Measurements from ENCODE around the gene MCAM. TPM values are rescaled to one million over a fixed set of nuclear protein-coding genes. Genes with fewer than 3 reads are reported as not detected.

Gene MCAM
- total RNA-seq, 1 experiment from 2014 or later = 26.4 TPM

DNA sequence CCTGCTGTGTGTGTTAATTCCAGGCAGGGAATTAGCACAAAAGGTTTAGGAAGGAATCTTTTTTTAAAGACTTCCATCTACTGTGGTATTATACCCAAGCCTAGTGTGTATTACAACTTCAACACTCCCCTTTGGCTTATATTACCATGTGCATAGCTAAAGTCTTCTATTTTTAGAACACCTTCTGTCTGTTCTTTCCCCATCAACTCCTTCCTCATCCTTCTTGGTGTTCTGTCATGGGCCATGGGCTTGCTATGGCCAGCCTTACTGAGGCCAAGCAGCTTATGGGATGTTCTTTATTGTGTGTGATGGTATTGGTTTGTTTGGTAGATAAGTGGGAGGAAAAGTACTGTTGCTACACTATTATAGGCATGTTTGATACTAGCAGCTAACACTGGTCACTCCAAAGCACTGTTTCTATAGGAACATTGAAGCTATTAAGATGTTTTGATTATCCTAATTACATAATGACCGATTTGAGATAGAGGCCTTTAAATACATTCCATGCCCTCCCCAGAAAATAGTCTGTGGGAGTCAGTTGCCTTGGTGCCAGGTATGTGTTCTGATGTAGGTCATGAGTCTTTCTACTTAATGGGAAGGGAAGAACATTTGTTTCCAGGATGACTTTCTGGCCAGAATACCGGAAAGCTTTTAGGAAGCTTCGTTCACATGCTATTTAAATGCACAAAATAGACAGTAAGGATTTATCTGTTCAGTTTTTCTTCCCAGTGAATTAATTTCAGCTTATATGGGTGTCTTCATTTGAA lies 16.5 kb downstream of the MCAM start:
- no peaks in the 10 kb centered on the region for H3K9me3 Mint-ChIP-seq
- CTCF ChIA-PET = interaction anchor here (0.9 to 2.1 kb wide), 2 partner anchors 16 to 40 kb away, joined by 3 to 5 read pairs; no protein-coding TSS in a partner anchor
- POLR2A ChIA-PET = no interaction called here
- TF ChIP-seq, protein P1, sequence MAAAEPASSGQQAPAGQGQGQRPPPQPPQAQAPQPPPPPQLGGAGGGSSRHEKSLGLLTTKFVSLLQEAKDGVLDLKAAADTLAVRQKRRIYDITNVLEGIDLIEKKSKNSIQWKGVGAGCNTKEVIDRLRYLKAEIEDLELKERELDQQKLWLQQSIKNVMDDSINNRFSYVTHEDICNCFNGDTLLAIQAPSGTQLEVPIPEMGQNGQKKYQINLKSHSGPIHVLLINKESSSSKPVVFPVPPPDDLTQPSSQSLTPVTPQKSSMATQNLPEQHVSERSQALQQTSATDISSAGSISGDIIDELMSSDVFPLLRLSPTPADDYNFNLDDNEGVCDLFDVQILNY (CRISPR knock-in tag; IDR thresholded peaks at IDR 0.05) = no peak
- no peak for TF ChIP-seq SMAD4 (CRISPR knock-in tag; IDR thresholded peaks at IDR 0.05)
- TF ChIP-seq NR3C1 (CRISPR knock-in tag; conservative IDR thresholded peaks at IDR 0.05; ENCODE audit: low read depth) = no peak
- TF ChIP-seq, protein P2, sequence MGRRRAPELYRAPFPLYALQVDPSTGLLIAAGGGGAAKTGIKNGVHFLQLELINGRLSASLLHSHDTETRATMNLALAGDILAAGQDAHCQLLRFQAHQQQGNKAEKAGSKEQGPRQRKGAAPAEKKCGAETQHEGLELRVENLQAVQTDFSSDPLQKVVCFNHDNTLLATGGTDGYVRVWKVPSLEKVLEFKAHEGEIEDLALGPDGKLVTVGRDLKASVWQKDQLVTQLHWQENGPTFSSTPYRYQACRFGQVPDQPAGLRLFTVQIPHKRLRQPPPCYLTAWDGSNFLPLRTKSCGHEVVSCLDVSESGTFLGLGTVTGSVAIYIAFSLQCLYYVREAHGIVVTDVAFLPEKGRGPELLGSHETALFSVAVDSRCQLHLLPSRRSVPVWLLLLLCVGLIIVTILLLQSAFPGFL (CRISPR knock-in tag; IDR thresholded peaks at IDR 0.05; ENCODE audit: borderline replicate concordance) = no peak
- TF ChIP-seq ARID4B (CRISPR knock-in tag; IDR thresholded peaks at IDR 0.05; ENCODE audit: borderline replicate concordance) = no peak
- TF ChIP-seq, protein P3, sequence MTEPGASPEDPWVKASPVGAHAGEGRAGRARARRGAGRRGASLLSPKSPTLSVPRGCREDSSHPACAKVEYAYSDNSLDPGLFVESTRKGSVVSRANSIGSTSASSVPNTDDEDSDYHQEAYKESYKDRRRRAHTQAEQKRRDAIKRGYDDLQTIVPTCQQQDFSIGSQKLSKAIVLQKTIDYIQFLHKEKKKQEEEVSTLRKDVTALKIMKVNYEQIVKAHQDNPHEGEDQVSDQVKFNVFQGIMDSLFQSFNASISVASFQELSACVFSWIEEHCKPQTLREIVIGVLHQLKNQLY (CRISPR knock-in tag; IDR thresholded peaks at IDR 0.05) = no peak
- no peak for TF ChIP-seq HMGA2 (CRISPR knock-in tag; IDR thresholded peaks at IDR 0.05)
- TF ChIP-seq MXD4 (CRISPR knock-in tag; IDR thresholded peaks at IDR 0.05; ENCODE audit: borderline replicate concordance) = no peak
- no peak for TF ChIP-seq PRDM15 (CRISPR knock-in tag; IDR thresholded peaks at IDR 0.05)
- TF ChIP-seq, protein P4, sequence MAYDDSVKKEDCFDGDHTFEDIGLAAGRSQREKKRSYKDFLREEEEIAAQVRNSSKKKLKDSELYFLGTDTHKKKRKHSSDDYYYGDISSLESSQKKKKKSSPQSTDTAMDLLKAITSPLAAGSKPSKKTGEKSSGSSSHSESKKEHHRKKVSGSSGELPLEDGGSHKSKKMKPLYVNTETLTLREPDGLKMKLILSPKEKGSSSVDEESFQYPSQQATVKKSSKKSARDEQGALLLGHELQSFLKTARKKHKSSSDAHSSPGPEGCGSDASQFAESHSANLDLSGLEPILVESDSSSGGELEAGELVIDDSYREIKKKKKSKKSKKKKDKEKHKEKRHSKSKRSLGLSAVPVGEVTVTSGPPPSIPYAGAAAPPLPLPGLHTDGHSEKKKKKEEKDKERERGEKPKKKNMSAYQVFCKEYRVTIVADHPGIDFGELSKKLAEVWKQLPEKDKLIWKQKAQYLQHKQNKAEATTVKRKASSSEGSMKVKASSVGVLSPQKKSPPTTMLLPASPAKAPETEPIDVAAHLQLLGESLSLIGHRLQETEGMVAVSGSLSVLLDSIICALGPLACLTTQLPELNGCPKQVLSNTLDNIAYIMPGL (CRISPR knock-in tag; IDR thresholded peaks at IDR 0.05) = no peak
- no peak for TF ChIP-seq FOXK1 (CRISPR knock-in tag; IDR thresholded peaks at IDR 0.05)
- TF ChIP-seq CREM (CRISPR knock-in tag; IDR thresholded peaks at IDR 0.05) = no peak
- TF ChIP-seq ZNF532 (CRISPR knock-in tag; IDR thresholded peaks at IDR 0.05; ENCODE audit: borderline replicate concordance) = no peak
- TF ChIP-seq ZNF512 (CRISPR knock-in tag; IDR thresholded peaks at IDR 0.05; ENCODE audit: borderline replicate concordance) = no peak
- TF ChIP-seq SMAD3 (CRISPR knock-in tag; IDR thresholded peaks at IDR 0.05; ENCODE audit: borderline replicate concordance) = no peak

More for the DNA sequence above, 16.5 kb downstream of the MCAM start:
- Mint-ChIP-seq H3K36me3 (peaks cover 71% of the 10 kb centered on the region), H3K27me3 (ENCODE audit: low read depth) (no peaks in the 10 kb centered on the region), H3K4me3 (no peak overlapping the region), H3K4me1 (no peaks in the 10 kb centered on the region), H3K27ac (no peak overlapping the region; the same call in 1 of the 2 replicates)
- ATAC-seq = no peak
- no peak for DNase-seq (ENCODE audit: low spot score)

All from WTC11 (cell line).